CD4-positive, alpha-beta T cell treated with Interleukin-17A for 4 hours (primary cell): Measurements from ENCODE around the gene PMS1.
"Not testable (repeated sequence)": the region's sequence is repeated elsewhere in the genome, so short reads cannot be mapped to it uniquely, and the experiment has no call there.

ENCODE experiments used
- DNase-seq: peaks from one replicate; pipeline ENCODE4 v3.0.0-alpha.2; 2020; ENCODE audit warnings: mixed read lengths

Gene PMS1

DNA sequence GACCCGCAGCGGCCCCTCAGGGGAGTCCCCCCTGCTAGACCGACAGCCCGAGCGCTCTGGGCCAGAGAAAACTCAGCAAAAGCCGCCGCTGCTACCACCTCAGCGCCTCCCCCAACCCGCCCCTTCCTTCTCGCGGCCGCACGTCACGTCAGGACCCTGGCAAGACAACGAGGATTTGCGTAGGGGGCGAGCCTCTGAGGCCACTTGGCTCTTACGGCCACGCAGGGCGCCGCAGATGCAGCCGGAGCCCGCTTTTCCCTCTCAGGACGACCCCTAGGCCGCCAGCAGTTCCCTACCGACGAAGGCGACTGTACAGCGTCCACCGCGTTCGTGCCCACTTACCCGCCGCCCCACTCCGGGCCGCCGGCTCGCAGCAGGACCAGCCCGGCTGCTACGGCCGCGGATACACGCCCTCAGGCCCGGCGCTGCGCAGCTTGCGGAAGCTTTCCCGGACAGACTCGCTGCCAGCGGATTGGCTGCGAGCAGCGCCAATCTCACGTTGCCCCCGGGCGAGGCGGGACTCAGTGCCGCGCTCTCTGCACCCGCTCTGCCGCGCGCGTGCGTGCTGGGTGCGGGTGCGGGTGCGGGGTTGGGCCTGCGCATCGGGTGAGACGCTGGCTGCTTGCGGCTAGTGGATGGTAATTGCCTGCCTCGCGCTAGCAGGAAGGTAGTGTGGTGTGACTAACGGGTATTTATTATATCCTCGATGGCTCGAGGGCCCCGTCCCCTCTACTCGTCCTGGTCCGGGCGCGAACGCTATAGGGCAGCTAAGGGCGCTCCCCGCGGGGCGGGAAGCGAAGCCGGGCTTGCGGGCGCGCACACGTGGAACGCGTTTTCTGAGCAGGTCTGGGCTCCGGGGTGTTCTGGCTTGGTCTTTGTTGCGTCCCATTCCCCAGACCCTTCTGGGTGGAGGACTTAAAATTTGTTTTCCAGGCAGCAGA is at the start of gene PMS1, which contains the start of gene ORMDL1:
PMS1 (plus strand) TSS at position 524 of the 941 bp plus-strand sequence. CDS start 7,360 bp downstream, outside the sequence.
ORMDL1 (minus strand) TSS at position 413 of the 941 bp plus-strand sequence. CDS start 1,744 bp downstream, outside the sequence.
- DNase-seq: peak; percentile 94

DNA sequence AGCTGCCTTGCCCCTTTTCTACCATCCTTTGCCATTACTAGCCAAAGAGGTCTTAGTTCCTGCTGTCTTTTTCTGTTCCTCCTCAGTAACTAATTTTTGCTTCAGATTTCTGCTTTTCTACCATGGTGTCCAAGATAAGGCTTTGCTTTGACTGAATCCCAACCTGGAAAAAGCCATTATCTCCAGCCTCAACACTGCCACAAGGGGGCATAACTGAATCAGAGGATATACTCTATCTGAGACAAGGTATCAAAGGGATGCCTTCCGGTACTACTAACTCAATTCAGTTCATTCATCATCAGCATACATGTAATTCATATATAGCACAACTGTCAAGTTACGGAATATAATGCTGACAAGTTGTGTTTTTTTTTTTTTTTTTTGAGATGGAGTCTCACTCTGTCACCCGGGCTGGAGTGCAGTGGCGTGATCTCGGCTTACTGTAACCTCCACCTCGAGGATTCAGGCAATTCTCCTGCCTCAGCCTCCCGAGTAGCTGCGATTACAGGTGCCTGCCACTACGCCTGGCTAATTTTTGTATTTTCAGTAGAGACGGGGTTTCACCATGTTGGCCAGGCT is 33.1 kb upstream of the PMS1 start:
- DNase-seq: peak; percentile 57

DNA sequence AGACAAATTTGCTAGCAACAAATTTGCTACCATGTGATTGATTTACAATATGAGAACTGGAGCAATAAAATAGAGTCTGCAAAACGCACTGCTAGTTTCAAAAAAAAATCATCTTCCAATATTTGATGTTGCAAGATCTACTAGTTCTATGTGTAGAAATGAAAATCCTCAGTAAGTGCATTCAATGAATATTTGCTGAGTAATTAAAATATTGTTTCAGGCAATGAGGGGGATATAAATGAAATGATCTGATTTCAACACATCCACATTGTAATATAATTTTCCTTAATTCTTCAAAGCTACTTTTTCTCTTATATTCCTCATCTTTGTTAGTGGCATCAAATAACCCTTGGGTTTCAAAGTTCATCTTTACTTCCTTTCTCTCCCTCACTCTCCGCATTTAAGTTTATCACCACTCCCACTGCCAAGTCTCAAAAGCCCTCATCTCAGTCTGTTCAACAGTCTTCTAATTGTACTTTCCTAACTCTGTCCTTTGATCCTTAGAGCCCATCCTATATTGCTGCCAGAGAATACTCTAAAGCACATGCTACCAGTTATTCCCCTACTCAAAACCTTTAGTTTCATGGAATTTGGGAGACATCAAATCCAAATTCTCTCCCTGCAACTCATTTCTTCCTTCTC is 27.8 kb upstream of the PMS1 start:
- DNase-seq: no peak

DNA sequence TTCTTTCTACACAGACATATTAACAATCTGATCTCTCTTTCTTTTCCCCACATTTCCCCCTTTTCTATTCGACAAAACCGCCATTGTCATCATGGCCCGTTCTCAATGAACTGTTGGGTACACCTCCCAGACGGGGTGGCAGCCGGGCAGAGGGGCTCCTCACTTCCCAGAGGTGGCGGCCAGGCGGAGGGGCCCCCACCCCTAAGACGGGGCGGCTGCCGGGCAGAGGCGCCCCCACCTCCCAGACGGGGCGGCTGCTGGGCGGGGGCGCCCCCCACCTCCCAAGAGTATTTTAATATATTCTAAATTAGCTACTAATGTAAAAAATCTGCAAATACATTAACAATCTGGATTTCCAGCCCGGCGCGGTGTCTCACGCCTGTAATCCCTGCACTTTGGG is 24.1 kb upstream of the PMS1 start:
- not testable (repeated sequence) for DNase-seq

DNA sequence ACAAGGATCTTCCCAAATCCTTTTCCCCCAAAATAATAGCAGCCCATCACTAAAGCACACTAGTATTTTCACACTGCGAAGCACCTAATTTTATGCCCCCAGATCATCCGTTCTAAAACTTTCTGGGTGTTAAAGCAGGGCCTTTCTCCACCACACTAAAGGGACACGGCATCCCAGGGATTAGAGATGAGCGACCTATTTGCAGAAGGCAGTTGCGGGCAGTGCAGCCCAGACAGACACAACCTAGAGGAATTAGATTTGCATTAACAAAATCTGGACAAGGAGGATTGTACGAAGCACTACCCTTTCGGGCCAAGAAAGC is 22.1 kb upstream of the PMS1 start:
- no peak for DNase-seq

DNA sequence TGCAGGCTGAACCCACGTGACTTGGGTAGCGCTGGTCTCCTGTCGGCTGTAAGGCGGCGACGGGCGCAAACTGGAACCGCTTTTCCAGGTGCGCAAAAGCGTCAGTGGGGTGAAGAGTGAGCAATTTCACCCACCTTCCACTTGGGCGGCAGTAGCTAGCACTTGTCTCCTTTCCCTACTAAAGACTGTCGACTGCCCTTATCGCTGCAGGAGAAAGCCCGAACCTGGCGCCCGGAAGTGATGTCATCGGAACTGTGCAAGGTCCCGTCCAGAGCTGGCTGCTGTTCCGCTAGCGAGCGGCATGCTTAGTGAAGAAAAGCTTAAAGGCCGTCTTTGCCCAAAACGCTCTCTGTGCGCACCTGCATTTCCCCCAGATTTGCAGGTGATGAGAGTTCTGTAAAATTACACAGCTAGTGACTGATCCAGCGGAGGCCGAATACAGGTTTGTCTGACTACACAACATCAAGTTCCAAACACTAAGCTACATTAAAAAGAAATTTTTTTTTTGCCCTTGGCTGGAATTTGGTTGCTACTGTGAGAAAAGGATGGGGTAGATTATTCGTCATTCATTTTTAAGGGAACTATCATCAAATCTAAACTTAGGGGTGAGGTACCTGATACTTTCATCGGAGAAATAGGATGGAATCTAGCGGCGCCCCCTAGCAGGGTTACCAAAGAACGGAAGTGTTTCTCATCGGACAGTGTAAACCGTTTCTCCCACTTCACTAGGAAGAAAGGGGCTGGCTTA is 21.5 kb upstream of the PMS1 start, which contains the start of gene OSGEPL1:
OSGEPL1 (minus strand) TSS at position 242 of the 748 bp plus-strand sequence. CDS start 1,152 bp downstream, outside the sequence.
- DNase-seq: peak; percentile 95

DNA sequence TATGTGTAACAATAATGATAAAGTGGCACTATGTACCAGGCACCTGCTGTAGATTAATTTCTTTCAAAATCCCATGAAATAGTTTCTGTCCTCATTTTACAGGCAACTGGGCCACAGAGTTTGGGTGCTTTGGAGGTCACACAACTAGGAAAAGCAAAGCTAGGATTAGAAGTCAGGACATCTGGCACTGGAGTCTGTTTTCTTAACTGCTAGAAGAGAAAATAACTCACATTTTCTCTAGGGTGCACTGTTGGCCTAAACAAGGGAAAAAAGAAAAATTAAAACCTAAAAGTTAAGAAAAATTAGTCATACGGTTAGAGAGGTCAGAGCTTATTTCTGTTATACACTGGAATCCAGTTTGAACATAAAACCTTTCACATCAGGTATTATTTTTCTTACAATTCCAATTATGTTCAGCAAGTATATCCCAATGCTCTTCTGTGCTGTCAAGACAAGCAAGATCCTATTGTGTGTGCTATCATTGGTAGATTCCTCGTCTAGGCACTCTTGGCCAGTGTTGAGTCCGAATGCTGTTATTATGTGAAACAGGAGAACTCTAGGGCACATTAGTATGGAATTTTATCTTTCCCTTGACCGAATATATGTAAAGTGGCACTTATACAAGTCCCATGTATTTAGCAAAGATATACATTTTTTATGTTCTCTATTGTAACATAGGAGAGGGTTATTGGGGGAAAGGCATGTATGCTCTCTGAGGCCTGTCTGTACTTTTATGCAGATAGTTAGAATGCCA is 20.2 kb upstream of the PMS1 start:
- no peak for DNase-seq

DNA sequence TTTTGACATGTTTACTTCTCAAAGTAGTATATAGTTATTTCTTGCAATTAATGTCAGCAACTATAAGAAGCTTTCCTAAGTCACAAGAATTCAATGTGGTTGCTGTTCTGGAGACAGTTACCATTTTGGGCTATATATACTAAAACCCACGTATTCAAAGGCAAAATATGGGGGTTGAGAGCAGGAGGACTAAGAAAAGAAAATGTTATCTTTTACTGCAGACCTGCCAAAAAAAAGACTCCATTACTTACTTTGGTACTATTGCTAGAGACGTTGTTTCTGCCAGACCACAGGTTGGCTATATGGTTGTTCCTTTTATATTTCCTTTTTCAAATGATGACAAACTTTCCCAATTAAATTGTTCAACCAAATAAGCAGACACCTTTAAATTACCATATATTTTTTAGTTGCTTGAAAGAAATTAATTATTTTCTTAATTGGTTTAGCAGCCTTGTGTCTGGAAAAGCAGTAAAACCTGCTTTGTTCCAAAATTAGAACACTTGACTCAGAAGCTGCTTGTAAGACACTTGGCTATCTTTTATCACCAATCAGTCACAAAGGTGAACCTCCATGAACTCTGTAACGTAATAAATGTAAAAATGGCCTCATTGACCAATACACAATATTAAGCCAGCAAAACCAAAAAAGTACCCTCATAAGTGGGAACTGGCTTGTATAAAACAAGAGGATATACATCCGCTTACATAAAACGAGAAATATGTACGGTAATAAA is 13.5 kb upstream of the PMS1 start:
- DNase-seq: no peak

DNA sequence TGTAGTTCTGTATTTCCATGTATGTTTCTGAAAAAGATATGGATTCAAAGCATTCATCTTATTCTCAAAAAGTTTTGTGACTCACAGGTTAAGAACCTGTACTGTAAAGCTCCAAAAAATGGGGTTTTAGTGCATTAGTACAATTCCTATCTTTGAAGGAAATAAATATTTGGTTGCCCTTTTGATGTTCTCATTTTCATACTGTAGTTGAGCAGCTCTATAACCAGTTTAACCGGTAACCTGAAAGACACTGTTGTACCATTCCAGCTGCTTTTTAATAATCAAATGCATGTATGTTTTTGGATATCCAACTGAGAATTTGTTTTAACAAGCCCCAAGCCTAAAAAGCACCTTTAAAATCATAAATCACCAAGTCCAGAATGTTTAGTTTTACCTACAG is 12.0 kb upstream of the PMS1 start:
- DNase-seq: no peak

DNA sequence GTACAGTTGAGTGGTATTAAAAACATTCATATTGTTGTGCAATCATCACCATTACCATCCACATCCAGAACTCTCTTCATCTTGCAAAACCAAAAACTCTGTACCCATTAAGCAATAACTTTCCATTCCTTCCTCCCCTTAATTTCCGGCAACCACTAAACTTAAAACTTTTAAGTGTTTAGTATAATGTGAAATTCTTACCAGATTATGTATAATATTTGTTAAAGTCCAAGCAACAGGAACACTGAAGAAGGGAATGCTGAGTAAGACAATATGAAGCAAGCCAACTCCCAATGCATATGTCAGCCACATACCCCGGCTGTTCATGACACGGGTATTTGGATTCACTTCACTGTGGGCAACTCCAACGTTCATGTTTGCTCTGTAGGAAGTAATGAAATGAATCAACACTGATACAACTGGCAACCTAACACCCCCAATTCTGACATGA is 2.0 kb upstream of the PMS1 start:
- DNase-seq: no peak

DNA sequence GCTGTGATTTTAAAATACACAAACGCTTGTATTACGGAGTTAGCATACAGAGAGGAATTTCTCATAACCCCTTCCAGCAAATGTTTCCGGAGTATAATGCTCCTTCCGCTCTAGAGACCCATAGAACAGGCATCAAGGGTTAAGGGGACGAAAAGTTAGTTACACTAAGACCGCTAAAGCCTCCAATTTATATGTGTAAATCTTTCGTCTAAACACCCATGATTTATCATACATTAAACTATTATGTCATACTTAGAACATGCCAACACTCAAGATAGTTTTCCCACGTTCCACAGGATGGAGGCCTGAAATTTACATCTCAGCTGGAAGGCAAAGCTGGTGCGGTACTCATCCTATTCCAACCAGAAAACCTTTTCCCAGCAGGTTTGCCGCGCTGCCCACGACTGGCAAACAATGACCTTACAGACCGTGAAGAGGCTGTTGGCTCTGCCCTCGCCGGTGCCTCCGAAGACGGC is 761 bp upstream of the PMS1 start:
- no peak for DNase-seq

DNA sequence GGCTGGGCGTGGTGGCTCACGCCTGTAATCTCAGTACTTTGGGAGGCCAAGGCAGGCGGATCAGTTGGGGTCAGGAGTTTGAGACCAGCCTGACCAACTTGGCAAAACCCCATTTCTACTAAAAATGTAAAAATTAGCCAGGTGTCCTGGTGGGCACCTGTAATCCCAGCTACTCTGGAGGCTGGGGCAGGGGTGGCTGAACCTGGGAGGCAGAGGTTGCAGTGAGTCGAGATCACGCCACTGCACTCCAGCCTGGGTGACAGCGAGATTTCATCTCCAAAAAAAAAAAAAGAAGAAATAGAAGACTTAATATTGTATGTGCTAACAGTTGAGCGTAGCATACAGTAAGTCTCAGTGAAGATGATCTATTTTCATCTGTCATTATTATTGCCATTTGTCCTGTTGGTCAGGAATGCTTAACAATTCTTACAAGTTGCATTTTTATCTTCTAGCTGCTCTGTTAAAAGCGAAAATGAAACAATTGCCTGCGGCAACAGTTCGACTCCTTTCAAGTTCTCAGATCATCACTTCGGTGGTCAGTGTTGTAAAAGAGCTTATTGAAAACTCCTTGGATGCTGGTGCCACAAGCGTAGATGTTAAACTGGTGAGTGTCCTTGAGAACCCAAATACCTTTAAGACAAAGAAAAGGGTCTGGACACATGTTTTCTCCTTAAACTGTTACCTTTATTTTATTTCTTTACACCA is 7.2 kb downstream of the PMS1 start:
- no peak for DNase-seq

DNA sequence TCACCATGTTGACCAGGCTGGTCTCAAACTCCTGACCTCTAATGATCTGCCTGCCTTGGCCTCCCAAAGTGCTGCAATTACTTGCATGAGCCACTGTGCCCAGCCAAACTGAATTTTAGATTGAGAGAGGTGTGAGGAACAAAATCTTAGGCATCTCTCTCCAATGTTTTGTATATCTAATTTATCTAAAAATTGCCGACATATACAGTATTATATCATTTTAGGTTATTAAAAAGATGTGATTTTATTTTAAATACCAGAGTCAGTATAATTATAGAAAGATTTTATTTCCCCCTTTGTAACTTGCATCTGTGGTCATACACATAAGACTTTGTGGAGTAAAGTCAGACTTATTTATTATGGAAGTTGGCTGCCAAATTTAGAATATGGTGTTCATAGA is 10.1 kb downstream of the PMS1 start:
- no peak for DNase-seq

DNA sequence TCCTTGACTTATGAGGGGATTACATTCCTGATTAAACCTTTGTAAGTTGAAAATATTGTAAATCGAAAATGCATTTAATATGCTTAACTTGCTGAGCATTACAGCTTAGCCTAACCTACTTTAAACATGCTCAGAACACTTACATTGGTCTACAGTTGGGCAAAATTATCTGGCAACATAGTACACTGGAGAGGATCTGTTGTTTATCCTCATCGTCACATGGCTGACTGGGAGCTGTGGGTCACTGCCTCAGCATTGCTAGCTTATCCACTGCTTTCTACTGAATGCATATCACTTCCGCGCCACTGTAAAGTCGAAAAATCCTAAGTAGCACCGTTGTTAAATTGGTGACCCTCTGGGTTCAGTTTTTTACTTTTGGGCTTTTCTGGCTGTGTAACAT is 13.7 kb downstream of the PMS1 start:
- DNase-seq: no peak

DNA sequence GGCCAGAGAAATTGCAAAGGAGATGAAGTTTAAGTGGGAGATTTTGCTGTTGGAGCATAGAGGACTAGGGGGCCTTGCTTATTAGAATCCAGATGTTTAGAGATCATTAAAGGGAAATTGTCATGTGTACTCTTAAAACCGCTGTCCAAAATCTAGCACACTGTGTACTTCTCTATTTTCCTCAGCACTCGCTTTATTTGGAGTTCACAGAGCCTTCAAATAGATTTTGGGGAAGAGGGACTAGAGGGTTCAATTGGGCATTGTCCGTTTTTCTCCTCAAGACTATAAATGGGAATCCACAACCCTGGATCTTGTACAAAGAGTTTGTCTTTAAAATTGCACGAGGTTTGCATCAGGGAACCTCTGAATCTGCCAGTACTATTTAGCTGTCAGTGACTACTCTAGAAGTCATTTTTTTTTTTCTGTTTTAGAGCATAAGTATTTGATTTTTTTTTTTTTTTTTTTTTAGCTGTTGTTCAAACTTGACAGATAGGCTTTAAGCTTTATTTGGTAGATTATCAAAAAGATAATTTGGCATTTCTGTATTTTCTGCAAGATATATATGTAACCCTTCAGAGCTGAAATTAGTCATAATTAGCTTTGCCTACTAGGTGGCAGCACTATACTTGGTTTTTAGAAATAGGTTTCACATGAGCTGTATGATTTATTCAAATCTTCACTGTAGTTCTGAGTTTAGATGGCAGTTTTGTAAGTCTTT is 14.2 kb downstream of the PMS1 start:
- DNase-seq: no peak

DNA sequence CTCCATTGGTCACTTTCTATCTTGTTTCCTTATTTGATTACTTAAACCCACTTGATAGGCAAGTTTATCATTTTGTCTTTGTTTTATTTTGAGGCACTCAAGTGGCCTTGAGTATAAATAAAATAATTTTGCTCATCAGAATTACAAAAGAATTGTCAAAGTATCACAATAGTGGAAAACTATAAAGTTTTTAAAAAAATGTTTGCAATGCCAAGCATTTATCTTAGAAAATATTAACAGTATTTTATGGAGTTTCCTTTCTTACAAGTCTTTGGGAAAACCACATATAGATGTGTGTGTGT is 14.7 kb downstream of the PMS1 start:
- no peak for DNase-seq

DNA sequence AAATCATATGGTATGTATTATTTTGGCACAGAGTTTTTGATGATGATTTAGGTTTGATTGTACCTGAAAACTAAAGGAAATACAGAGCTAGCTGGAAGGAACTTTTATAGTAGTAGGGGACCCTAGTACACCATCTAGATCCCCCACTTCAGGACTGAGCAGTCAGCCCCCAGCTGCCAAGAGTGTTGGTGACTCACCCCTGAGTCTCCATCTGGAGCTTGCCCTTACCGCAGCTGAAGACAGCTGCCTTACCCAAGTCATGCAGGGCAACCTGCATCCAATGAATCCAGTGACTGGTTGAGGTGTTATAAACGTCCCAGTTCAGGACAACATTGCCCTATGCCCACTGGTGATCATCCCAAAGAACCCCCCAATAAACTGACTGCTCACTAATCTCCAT is 15.3 kb downstream of the PMS1 start:
- DNase-seq: no peak

DNA sequence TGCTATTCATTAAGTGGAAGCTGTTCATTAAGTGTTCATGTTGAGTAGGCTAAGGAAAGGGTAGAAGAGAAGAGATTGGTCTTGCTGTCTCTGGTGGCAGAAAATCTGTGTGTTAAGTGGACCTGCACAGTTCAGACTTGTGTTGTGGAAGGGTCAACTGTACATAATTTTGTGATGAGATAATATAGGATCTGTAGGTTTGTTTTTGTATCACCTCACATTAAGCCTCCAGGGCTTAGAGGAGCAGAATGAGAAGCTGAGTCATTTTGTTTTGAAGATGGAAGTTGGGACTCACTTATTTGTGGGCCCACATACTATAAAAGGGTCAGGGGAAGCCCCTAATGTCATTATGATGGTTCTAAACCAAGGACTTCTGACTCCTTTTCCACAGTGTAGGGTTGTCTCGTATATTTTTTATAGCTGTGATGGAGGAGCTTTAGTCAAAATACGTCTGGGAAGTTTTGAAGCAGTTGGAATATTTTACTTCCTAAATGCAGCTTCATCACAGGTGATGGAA is 18.2 kb downstream of the PMS1 start:
- no peak for DNase-seq

DNA sequence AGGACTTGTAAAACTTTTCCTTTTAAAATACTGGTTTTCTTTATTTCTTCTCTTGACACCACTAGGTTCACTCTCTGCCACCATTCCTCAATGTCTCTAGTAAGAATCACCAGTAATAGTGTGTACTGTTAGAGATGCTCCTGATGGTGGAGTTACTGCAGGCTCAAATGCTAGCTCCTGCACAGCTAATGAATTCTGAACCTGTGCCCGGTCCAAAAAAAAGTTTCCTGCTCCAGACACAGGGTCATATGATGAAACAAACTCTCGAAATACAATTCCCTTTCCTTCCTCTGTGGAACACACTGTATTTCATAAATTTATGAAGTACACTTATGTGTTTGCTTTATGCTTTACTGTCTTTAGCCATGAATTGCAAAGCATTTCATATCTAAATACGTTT is 19.2 kb downstream of the PMS1 start:
- DNase-seq: no peak
